Erythroblast (primary cell): ENCODE results near the gene AP1M2.

Experiments
- DNase-seq, 2 experiments: peaks; one replicate each; lab custom pipeline; 2025; lab: John Stamatoyannopoulos, UW
- GATA1 ChIP-seq: IDR thresholded peaks from 2 replicates; pipeline ENCODE4 v1.6.1; 2011; ENCODE audit warnings: low read depth, mild to moderate bottlenecking, control low read depth, low read length, moderate library complexity
- POLR2A ChIP-seq: IDR thresholded peaks from 2 replicates; pipeline ENCODE4 v1.6.1; 2011; ENCODE audit warnings: mild to moderate bottlenecking, low read length

The AP1M2 gene

DNA sequence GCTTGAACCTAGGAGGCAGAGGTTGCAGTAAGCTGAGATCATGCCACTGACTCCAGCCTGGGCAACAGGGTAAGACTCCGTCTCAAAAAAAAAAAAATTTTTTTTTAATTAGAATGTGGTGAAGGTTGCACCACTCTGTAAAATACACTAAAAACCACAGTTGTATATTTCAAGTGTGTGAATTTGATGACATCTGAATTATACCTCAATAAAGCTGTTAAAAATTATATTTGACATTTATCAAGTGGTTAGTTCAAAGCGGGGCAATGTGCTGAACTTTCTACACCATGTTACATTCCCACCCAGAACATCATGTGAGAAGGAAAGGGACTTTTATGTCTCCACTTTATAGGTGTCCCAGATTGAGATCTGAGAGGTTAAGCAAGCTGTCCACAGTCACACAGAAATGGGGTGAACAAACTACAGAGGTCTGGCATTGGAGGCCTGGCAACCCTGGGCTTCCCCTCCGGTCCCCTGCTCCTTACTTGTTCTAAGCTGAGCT, 63.9 kb downstream of the AP1M2 start:
- no peak for DNase-seq
- no peak for TF ChIP-seq GATA1
- no peak for TF ChIP-seq POLR2A
